HG02798 (cell line): ENCODE results near the gene DMTF1.

Experiments
- ATAC-seq: cut with Tn5 transposase; IDR thresholded peaks from one replicate; pipeline ENCODE4 v1.9.1; 2021; ENCODE audit warnings: mild to moderate bottlenecking; ENCODE audit not compliant: unreplicated experiment, poor library complexity

DMTF1 gene

GRCh38 chr7:87140271-87140748 is 11.9 kb upstream of the DMTF1 start:
- no peak for ATAC-seq

GRCh38 chr7:87144173-87144657 is 8.0 kb upstream of the DMTF1 start:
- ATAC-seq = peak; percentile 94

DNA sequence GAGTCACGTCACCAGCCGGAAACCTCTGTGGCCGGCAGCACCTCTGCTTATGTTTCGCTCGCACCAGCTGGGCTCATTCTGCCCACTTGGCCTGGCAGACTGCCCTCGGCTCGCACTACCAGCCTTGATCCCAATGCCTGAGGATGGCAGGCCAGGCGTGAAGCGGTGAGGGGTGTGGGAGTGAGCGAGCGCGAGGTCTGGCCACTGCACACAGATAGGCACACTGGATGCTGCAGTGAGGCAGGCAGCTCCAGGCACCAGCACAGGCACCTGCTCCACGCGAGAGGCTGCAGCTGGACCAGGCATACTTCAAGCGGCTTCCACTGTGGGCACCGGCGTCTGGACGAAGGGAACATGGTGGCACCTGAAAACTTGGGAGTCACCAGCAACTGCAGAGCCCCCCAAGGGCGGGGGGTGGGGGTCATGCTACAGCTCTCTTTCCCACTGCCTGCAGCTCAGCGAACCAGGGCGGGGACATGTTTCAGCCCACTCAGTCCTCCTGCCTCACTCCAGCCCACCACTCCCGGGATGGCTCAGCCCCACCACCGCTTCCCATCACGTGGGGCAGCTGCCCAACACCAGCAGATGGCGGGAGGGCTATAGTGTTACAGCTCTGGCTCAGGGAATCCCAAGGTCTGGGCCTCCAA is 5.4 kb upstream of the DMTF1 start:
- no peak for ATAC-seq

DNA sequence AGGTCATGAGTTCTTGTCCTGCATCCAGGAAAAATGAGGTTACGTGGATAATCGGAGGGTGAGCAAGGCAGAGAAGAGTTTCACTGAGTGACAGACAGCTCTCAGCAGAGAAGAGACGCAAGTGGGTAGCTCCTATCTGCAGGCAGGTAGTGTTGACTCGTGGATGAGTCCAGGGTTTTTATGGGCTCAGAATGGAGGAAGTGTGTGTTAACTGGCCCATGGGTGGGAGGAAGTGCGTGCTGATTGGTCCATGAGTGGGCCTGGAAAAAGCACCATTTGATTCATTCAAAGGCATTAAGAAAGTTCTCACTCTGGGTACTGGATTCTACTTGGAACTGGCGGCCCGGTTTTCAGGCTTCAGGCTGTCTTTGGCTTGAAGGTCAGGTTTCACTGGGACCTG is 4.8 kb upstream of the DMTF1 start:
- no peak for ATAC-seq

DNA sequence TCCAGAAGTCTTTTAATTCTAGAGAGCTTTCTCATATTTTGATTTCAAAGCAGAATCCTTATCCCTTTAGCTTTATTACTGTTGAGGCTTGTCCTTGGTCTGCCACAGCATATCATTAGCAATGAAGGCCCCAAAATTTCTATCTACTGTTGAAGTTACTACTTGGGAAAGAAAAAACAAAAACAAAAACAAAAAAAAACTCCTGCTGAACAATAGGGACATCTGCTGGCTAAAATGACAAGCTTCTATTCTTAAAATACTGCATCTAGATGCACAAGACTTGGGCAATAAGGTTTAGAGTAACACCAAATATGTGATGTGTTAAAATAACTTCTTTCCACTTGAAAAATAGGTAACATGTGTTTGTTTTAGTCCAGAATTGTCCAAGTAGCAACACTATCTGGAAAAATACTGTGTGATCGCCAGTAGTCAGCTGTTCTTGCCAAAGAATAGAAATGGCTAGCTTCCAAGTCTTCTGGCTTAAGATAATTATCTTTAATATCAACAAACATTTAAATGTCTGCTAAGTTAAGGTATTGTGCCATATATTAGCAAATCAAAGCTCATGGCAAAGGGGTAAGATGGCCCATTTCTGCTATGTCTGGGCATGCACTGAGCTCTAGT is 3.8 kb upstream of the DMTF1 start:
- no peak for ATAC-seq

- ATAC-seq = no peak
Measured at GRCh38 chr7:87151002-87151728, 1.1 kb upstream of the DMTF1 start.

- peak; percentile 28 for ATAC-seq
Measured at GRCh38 chr7:87151729-87152111, 533 bp upstream of the DMTF1 start.

- peak; percentile 9 for ATAC-seq
Measured at GRCh38 chr7:87152897-87153641, 816 bp downstream of the DMTF1 start.

GRCh38 chr7:87154166-87154565 is 1.9 kb downstream of the DMTF1 start:
- ATAC-seq = no peak

GRCh38 chr7:87154569-87154968 is 2.3 kb downstream of the DMTF1 start:
- ATAC-seq = no peak

GRCh38 chr7:87155788-87156187 is 3.5 kb downstream of the DMTF1 start:
- no peak for ATAC-seq

DNA sequence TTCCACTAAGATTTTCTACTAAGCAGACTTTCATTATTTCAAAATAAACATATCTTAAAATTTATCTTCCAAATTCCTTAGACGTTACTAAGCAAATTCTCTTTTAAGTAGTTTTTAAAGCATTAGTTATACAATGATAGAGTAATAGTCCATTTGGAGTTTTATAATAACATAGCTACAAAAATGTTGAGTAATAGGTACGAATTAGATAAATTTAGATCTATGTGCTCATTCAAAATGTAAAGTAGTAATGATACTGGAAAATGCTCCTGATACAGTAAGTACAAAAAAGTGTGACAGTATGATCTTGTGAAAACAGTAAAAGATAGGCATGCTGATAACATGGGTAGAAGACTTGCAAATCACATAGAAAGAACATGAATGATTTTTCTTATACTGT is 4.5 kb downstream of the DMTF1 start:
- no peak for ATAC-seq

- ATAC-seq = peak; percentile 30
Measured at GRCh38 chr7:87159538-87159937, 7.3 kb downstream of the DMTF1 start.

DNA sequence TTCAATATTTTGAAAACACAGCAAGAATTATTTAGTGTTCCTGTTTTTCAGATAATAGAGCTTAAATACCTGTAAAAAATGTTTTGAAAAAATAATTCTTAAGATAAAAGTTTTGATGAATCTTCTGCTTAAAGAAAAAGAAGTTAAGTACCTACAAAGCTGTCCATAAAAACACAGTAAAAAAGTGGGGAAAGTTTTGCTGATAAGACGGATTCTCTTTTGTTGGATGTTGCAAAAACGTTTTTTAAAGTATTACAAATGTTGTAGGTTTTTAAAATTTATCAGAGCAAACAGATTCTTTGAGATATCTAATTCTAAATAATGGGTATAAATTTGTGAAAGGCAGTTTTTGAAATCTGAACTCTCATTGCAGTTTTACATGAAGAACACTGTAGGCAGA is 12.2 kb downstream of the DMTF1 start:
- ATAC-seq = no peak

- ATAC-seq = peak; percentile 48
Measured at GRCh38 chr7:87170828-87171227, 18.6 kb downstream of the DMTF1 start.

DNA sequence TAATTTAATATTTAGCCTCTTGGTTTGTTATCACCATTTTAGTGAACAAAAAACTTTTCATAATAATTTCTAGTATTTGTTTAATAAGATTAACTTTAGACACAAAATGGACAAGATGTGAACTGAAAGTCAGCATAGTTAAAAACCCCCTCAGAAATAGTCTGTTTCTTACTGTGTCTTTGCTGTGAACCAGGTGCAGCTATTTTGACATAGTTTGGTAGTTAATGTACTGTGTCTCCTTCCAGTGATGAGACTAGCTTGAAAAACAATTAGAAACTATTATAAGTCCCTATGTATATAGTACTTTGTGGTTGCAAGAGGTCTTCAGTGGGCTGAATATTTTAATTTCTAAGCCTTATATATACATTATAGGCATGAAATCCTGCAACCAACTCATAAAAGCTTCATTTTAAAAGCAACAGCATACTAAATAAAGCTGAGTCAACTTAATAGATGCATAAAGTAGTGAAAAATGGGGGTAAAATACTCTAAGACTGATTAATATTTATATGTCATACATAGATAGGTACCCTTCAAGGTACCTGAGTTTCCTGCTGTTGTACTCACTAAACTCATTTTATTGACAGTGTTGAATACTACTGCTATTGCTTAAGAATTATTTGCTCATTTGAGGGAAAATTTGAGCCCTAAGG is 19.2 kb downstream of the DMTF1 start:
- no peak for ATAC-seq

DNA sequence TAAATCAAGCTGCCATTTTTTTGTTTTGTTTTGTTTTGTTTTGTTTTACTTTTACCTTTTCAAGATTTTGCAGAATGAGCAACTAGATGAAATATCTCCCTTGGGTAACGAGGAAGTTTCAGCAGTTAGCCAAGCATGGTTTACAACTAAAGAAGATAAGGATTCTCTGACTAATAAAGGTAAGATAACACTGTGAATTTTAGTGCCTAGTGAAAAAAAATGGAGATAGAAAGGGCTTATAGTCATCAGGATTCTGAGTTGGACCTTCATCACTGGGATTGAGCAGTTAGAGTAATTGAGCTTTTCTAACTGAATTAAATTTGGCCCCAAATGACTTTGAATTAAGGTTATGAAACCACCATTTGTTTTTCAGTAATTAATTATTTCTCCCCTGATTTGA is 21.2 kb downstream of the DMTF1 start:
- no peak for ATAC-seq

- no peak for ATAC-seq
Measured at GRCh38 chr7:87178320-87178719, 26.1 kb downstream of the DMTF1 start.

GRCh38 chr7:87179180-87179579 is 26.9 kb downstream of the DMTF1 start:
- no peak for ATAC-seq

GRCh38 chr7:87187120-87187519 is 34.9 kb downstream of the DMTF1 start:
- no peak for ATAC-seq
